HG03135 (cell line): ENCODE data around the gene RRP8.

Source experiments
- ATAC-seq: cut with Tn5 transposase; IDR thresholded peaks from one replicate; pipeline ENCODE4 v1.9.1; 2021; ENCODE audit warnings: mild to moderate bottlenecking, moderate library complexity; ENCODE audit not compliant: unreplicated experiment

Gene RRP8

DNA sequence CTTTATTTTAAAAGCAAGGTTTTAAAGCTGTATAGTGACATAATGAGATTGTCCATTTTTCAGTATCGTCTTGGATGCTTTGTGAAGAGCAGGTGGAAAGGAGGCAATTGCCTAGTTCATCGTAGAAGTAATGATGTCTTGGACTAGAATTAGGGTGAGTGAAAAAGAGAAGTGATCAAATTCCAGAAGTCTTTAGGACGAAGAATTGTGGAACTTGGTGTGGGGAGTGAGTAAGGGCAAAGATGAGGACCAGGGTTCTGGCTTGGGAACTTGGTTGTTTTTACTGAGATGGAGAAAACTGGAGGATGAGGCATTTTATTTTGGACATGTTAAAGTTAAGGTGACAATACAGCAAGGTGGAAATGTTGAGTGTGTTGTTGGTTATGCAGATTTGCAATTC lies 1.4 kb upstream of the RRP8 start:
- no peak for ATAC-seq

DNA sequence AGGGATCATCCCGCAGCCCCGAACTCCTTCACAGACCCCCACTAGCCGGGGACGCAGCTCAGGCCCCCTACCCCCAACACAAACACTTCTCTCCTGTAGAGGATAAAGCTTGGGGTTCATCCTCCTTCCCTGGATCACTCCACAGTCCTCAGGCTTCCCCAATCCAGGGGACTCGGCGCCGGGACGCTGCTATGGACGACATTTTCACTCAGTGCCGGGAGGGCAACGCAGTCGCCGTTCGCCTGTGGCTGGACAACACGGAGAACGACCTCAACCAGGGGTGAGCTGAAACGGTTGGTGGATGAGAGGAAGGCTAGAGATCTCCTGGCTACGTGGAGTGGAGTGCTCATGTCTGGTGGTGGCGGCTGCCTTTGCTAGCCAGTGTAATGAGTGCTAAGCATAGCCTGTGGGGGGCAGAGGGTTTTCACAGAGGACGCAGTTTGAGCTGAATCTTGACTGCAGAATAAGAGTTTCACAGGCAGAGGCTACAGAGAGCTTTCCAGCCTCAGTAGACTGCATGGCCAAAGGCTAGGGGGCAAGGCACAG lies 738 bp upstream of the RRP8 start:
- peak; percentile 36 for ATAC-seq

DNA sequence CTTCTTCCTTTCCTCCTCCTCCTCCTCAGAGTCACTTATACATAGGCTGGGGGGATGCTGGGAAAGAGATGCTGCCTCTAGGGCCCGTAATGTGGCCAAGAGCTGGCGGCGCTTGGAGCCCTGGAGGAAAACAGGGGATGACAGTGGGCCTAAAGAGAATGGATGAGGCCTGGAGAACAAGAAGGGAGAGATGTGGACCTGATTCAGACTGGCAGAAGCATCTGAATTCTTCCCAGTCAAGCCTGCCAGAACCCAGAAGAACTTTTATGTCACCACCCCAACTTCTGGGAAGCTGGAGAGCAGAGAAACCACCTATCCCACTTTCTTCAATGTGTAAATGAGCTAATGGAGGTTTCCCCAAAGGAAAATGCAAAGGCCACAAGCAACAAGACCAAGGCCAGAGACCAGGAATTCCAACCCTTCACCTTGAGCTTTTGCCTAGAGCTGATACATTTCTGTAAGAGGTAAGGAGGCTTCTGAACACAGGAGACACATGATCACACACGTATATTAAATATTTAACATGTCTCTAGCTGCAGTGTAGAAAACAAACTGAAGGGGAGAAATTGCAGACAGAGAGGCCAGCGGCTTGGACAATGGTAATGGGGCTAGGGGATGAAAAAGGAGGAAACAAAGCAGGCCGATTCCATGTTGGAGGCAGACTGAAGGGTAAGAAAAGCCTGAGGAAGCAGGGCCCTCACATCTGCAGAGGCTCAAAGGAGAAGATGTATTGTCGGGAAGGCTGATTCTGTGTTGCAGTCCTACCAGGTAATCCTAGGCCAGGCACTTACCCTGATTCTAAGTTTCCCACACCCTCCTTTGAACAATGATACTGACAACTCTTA lies 1.1 kb downstream of the RRP8 start:
- no peak for ATAC-seq

DNA sequence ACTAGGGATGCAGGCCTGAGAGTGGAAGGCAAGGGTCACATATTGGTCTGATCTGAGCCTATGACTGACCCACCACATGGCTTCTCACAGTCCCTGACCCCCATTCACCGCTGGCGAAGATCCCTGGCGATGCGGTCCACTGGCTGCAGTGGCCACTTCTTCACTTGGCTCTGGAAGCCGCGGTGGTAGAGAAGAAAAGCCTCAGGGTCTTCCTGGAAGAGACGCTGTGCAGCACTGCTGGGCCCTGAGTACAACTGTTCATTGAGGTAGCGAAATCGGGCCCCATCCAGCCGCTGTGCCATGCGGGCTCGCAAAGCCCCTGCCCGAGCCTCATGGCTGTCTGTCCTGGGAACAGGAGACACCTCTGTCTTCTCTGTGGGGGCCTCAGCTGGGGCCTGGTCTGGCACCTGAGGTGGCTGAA lies 2.4 kb downstream of the RRP8 start:
- no peak for ATAC-seq

DNA sequence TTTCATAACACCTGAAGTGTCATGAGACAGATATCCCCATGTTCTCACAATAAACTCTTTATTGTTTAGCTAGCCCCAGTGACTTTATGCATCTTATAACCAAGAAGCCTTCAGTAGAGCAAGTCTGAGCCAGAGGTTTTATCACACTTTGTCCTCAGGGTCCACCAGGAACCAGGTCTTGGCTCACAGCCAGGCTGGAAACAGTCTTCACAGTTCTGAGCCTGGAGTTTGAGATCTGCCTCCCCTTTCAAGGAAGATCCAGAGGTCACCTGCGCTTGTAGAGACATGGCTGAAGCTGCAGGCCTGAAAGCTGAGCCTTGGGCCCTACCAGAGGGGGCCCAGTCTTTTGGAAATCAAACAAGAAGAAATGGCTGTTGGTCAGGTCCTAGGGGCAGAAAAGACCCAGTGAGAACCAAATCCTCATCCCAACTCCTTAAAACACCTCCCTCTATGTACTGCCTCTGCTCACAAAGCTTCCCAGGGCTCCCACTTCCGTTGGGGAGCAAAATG lies 3.5 kb downstream of the RRP8 start:
- no peak for ATAC-seq

DNA sequence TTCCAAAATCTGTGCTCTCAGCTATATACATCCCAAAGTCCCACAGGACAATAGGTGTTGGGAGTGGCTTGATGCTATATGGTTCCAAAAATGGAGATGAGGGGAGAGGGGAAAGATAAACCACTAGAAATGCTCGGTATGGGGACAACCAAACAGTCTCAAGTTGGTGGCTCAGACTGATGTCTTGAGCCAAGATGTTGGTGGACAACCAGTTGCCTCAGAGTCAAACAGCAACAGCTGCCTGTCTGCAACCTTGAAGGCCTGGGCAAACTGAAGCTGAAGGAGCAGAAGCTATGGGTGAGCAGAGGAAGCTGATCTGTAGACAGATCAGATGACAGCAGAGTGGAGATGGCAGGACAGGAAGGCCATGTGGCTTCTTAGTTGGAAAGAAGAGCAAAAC lies 4.0 kb downstream of the RRP8 start:
- no peak for ATAC-seq

DNA sequence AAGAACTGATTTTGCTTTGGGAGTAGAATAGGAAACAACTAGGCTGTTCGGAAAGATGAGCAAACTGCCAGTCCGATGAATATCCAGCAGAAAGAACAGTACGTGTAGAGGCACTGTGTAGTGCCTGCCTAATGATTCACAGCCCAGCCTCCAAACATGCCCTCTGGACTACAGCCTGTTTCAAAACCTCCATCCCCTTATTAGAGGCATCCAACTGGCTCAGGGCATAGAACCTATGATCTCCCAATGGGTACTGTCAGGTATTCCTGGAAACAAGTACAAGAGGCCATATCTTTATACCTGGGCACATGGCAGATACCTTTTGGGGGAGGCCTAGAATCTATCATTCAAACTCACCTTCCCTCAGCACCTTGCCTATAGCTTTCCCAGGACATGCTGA lies 4.9 kb downstream of the RRP8 start:
- ATAC-seq, result no peak

DNA sequence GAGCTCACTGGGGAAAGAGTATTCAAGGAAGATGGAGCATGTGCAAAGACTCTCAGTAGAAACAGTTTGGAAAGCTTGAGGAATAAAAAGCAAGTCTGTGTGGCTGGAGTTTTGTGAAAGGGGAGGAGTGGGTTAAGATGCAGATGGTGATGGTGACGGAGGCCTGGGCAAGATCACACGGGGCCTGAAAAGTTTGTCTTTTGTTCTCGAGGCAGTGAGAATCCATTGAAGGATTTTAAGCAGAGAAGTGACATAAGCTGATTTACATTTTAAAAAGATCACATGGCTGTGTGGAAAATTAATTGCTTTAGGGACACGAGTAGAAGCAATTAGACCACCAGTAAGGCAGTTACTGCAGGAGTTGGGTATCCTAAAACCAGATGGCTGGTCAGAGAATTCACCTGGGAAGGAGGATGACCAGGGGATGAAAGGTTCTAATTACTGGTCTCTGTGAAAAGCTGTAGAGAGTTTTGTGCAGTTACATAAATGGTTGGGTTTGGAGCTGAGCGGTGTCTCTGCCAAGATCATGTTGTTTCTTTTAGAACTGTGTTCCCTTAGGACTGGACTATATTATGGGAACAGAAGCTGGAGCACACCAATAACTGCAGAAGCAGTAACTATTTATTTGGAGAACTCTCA lies 7.1 kb downstream of the RRP8 start:
- no peak for ATAC-seq

DNA sequence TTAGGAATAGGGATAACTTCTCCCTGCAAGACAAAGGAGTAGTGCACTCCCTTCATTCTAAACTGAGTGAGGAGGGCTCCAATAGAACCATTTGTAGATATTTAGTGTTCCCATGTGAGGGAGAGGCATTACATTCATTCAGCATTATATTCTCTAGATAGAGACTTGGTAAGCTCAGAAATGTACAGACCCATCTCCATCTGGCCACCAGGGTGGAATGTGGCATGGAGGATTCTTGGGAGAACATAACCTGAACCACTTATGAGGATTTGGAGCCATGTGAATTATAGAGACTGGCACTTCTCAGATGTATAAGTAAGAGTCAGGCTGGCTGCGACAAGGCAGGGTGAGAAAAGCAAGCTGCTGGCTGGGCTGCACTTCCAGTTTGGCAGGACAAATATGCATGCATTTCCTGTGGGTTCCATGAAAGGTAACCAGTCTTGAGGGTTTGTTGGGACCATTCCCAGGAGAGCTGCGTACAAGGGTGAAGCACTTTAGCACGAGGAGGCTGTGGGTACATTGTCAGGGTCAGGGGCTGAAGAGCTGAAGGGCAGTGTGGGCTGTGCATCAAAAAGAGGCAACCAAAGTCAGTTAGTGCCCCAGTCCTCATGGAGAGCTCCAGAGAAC lies 9.2 kb downstream of the RRP8 start:
- no peak for ATAC-seq

DNA sequence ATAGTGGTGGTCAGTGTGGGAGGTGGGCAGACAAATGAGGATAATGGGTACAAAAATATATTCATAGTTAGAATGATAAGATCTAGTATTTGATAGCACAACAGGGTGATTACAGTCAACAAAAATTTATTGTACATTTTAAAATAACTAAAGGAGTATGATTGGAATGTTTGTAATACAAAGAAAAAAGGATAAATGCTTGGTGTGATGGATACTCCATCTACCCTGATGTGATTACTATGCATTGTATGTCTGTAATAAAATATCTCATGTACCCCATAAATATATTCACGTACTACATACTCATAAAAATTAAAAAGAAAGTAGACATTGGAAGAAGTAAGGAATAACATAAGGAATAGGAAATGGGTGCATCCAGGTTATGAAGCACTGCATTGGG lies 15.4 kb downstream of the RRP8 start:
- ATAC-seq, result no peak

DNA sequence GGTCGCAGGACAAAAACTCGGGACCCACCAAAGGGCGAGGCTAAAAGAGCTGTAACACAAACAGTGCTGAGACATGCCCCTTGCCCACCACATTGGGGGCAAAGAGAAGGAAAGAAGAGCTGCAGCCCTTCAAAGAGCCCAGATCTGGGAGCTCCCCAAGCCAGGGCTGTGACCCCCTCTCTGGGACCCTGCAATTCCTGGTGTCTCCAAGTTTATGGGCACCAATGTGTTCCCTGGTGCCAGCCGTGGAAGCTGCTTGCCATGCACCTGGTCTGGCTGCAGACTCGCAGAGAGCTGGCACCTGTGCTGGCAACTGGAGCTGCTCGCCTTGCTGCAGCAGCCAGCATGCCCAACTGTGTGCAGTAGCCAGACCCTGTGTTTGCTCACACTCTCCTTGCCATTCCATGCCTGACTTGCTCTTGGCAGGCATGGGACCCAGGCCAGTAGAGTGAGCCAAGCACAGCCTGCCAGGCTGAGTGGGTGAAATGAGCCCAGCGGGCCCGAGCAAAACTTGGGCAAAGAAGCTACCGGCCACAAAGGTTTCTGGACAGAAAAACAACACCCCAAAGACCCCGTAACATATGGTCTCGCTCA lies 16.0 kb downstream of the RRP8 start:
- no peak for ATAC-seq

DNA sequence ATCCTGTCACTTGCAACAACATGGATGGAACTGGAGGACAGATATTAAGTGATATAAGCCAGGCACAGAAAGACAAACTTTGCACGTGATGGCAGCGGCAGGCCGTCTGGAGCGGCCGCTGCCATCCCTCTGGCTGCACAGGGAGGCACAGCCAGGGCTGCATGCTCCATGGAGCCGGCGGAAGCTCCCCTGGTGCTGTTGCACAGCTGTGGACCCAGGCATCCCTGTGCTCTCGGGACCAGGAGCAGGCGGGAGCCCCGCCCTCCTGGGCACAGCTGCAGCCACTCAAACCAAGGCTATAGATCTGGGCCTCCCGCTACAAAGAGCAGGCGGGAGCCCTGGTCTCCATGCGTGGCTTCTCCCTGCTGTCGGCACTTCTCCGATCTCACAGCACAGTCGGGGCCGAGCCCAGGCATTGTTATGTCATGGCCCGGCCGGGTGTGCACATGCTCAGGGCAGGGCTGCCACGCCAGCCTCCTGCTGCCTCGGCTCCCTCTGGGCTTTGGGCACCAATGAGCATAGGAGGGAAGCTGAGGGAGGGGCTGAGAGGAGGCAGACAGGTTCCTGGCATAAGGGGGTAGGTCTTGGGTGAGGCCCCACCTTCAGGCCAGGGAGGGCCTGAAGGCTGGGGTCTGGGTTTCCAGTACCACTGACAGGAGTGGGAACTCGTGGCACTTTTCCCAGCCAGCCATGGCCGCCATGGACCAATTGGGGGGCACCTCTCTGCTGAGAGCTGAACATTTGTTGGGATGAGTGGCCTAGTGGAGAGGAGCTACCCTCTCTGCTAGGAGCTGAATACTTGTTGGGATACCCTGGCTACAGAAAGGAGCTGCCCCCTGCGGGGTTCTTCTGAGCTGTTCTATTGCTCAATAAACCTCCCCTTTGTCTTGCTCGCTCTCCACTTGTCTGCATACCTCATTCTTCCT lies 16.7 kb downstream of the RRP8 start:
- no peak for ATAC-seq

DNA sequence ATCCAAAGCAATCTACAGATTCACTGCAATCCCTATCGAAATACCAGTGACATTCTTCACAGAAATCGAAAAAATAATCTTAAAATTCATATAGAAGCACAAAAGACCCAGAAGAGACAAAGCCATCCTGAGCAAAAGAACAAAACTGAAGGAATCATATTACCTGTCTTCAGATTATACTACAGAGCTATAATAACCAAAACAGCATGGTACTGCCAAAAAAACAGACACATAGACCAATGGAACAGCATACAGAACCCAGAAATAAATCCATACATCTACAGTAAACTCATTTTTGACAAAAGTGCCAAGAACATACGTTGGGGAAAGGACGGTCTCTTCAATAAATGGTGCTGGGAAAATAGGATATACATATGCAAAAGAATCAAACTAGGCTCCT lies 18.9 kb downstream of the RRP8 start:
- no peak for ATAC-seq

DNA sequence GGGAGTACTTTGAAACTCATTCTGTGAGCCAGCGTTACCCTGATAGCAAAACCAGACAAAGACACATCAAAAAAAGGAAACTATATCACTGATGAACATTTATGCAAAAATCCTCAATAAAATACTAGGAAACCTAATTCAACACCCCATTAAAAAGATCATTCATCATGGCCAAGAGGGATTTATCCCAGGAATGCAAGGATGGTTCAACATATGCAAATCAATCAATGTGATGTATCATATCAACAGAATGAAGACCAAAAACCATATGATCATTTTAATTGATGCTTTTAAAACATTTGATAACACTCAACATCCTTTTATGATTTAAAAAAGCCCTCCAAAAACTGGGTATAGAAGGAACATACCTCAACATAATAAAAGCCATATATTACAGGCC lies 19.8 kb downstream of the RRP8 start:
- ATAC-seq, result no peak

DNA sequence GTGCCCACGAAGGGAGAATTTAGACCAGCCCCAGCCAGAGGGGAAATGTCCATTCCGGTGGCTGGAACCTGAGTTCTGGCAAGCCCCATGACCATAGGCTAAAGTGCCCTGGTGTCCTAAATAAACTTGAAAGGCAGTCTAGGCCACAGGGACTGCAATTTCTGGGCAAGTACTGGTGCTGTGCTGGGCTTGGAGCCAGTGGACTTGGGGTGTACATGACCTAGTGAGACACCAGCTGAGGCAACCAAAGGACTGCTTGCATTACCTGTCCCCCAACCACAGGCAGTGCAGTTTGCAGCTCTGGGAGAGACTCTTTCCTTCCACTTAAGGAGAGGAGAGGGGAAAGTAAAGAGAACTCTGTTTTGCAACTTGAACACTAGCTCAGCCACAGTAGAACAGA lies 23.7 kb downstream of the RRP8 start:
- no peak for ATAC-seq

DNA sequence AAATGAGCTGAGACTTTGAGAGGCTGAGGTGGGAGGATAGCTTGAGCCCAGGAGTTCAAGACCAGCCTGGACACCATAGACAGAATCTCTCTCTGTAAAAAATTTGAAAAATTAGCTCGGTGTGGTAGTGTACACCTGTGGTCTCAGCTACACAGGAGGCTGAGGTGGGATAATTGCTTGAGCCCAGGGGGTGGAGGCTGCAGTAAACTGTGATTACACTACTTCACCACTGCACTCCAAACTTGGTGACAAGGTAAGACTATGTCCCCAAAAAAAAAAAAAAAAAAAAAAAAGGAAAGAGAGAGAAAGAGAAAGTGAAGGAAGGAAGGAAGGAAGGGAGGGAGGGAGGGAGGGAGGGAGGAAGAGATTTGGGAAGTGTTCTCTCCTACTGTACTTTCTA lies 25.3 kb downstream of the RRP8 start:
- no peak for ATAC-seq

DNA sequence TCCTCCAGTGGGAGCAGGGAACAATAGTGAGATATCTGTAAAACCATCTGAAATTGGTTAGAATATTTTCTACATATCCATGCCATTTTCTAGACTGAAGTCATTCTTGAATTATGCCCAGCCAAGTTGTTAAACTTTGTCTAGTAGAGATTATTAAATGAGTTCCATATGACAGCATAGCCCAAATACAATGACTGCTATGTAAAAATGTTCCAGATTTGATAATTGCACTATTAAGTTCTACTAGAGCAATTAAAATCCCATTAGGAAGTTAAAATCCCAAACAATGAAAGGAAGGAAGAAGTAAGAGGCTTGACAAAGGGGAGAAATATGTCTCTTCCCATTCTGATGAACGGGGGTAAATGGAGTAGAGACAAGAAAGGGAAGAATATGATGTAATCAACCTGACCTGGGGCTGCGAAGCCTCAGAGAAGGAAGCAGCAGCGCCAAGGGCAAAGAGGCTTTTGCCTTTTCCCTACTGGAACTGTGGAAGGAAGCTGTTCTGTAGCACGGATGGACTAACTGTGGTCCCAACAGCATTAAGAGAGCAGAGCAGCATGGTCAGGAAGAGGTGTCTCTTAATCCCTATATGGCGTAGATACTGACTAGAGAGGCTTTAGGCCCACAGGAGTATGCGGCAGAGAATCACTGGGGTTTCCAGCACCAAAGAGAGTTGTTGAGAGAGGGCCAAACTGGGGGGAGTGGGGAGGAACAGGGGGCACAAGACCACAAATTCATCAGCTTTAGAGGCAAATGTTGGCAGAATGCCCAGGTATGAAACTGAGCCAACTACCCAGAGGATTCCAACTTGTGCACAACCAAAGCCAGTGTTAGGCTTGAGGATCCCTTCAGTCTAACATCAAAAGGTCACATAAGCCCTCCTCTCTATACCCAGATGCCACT lies 26.7 kb downstream of the RRP8 start:
- no peak for ATAC-seq

DNA sequence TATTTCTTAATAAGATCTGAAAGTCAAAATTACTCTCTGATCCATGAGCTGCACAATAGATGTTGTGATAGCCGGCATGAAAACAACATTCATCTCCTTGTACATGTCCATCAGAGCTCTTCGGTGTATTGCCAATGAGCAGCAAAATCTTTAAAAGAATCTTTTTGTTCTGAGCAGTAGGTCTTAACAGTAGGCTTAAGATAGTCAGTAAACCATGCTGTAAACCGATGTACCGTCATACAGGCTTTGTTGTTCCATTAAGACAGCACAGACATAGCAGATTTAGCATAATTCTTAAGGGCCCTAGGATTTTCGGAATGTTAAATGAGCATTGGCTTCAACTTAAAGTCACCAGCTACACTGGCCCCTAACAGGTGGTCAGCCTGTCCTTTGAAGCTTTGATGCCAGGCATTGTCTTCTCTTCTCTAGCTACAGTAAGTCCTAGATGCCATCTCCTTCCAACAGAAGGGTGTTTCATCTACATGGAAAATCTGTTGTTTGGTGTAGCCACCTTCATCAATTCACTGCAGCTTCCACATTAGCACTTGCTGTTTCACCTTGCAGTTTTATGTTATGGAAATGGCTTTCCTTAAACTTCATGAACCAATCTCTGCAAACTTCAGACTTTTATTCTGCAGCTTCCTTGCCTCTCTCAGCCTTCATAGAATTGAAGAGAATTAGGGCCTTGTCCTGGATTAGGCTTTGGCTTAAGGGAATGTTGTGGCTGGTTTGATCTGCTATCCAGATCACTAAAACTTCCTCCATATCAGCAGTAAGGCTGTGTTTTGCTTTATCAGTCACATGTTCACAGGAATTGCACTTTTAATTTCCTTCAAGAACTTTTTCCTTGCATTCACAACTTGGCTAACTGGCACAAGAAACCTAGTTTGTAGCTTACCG lies 28.4 kb downstream of the RRP8 start:
- no peak for ATAC-seq
